Stimulated activated naive B cell treated with anti-CD40 and anti-IgM and Interleukin-4, amounts not matched to agents 10 μg/mL and 1 μg/mL and 100 μg/mL, for 72 hours (primary cell): ENCODE results near the gene SAAL1.
A peak's percentile ranks its signal among the peaks of the same experiment; 100 is the strongest.

ENCODE experiments used
- ATAC-seq, 2 donors: fragments of 150-1000 bp; cut with Tn5 transposase; replicated peaks; 2 replicates each; pipeline ENCODE4 v1.10.0; 2021; ENCODE audit warnings: moderate library complexity in 1 of 2
- DNase-seq: peaks from one replicate; pipeline ENCODE4 v3.0.0; 2021
- H3K27ac Mint-ChIP-seq: one replicate; pipeline ENCODE4 v1.8.0; 2022; ENCODE audit warnings: mild to moderate bottlenecking, mixed read lengths
- H3K27me3 Mint-ChIP-seq, 2 donors: one replicate each; pipeline ENCODE4 v1.8.0; 2022; ENCODE audit warnings: mixed read lengths in 2 of 2
- H3K36me3 Mint-ChIP-seq, 2 donors: one replicate each; pipeline ENCODE4 v1.8.0; 2022; ENCODE audit warnings: mixed read lengths in 2 of 2, mild to moderate bottlenecking in 1 of 2
- H3K4me1 Mint-ChIP-seq, 2 donors: one replicate each; pipeline ENCODE4 v1.8.0; 2022; ENCODE audit warnings: mixed read lengths in 2 of 2, mild to moderate bottlenecking in 1 of 2
- H3K4me3 Mint-ChIP-seq, 2 donors: one replicate each; pipeline ENCODE4 v1.8.0; 2022; ENCODE audit warnings: mild to moderate bottlenecking in 2 of 2, mixed read lengths in 2 of 2, moderate library complexity in 1 of 2
- H3K9me3 Mint-ChIP-seq, 2 donors: one replicate each; pipeline ENCODE4 v1.8.0; 2022; ENCODE audit warnings: mixed read lengths in 2 of 2, mild to moderate bottlenecking in 1 of 2

SAAL1 gene

DNA sequence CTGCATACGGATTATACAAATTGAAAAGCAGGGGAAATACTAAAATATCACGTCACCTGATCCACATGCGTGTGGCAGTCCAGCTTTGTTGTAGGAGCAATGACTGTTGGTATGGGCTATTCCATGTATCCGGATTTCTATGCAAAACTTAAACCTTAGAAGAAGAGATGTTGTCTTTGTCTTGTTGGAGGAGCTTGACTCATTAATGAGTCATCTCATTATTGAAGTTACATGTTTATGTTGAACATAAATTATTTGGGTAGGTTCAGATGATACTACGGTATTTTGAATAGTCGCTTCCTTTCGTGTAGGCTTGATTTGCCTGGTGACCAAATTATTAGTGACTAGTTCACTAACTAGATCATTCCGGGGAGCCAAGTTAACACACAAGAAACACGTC, 806 bp upstream of the SAAL1 start:
- peaks cover 18 to 22% of the 10 kb centered on the region in 2 donors for H3K36me3 Mint-ChIP-seq
- DNase-seq (no peak), ATAC-seq (no peak)
- H3K27ac Mint-ChIP-seq: no peak overlapping the region
- H3K4me1 Mint-ChIP-seq: peaks cover 11 to 26% of the 10 kb centered on the region in 2 donors
- no peak overlapping the region for H3K4me3 Mint-ChIP-seq
- H3K27me3 Mint-ChIP-seq: peaks cover 18 to 26% of the 10 kb centered on the region in 2 donors
- peaks cover 1 to 3% of the 10 kb centered on the region in 2 donors for H3K9me3 Mint-ChIP-seq

DNA sequence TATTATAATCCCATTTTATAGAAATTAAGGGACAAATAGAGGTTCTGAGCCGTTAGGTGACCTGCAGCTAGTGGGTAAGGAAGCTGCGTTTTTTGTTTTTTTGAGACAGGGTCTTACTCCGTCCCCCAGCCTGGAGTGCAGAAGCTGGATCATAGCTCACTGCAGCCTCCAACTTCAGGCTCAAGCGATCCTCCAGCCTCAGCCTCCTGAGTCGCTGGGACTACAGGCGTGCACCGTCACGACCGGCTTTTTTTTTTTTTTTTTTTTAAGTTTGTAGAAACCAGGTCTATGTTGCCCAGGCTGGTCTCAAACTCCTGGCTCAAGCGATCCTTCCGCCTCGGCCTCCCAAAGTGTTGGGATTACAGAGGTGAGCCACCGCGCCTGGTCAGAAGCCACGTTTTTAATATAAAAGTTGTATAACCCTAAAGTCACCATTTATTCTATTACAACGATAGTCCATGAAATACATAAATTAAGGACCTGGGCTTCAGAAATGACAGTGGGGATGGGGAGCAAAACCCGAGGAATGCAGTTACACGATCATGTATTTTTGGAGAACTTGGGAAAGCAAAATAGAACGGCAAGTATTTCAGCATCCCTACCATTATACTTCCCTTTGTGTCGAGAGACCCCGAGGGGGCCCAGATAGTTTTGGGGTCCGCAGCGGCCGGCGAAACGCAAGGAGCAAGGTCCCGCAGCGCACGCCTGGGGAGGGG, 638 bp downstream of the SAAL1 start:
- ATAC-seq (no peak), DNase-seq (no peak)
- peaks cover 24 to 37% of the 10 kb centered on the region in 2 donors for H3K36me3 Mint-ChIP-seq
- H3K27ac Mint-ChIP-seq: peak overlapping the region; percentile 96
- H3K9me3 Mint-ChIP-seq: peaks cover 3 to 9% of the 10 kb centered on the region in 2 donors
- H3K4me3 Mint-ChIP-seq: peak overlapping the region; percentile 95 to 96
- peaks cover 8 to 13% of the 10 kb centered on the region in 2 donors for H3K27me3 Mint-ChIP-seq
- H3K4me1 Mint-ChIP-seq: peaks cover 15 to 38% of the 10 kb centered on the region in 2 donors

DNA sequence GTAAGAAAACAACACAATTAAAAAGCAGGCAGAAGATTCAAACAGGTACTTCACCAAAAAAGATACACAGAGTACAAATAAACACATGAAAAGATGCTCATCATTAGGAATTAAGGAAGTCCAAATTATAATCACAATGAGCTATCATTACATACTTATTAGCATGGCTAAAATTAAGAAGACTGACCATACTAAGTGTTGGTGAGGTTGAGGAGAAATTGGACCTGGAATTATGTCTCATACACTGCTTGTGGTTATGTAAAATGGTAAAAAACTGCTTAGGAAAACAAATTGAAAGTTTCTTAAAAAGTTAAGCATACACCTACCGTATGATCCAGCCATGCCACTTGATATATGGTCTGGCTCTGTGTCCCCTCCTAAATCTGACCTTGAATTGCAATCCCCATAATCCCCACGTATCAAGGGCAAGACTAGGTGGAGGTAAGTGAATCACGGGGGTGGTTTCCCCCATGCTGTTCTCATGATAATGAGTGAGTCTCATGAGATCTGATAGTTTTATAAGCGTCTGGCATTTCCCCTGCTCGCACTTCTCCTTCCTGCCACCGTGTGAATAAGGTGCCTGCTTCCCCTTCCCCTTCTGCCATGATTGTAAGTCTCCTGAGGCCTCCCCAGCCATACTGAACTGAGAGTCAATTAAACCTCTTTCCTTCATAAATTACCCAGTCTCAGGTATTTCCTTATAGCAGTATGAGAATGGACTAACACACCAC, 4.8 kb downstream of the SAAL1 start:
- Mint-ChIP-seq H3K4me3 (peak overlapping the region in 1 of 2 donors; percentile 31), H3K36me3 (peaks cover 41 to 54% of the 10 kb centered on the region in 2 donors), H3K4me1 (peaks cover 19 to 44% of the 10 kb centered on the region in 2 donors), H3K9me3 (peaks cover 3 to 9% of the 10 kb centered on the region in 2 donors), H3K27me3 (no peaks in the 10 kb centered on the region), H3K27ac (peak overlapping the region; percentile 84)
- DNase-seq (peak; percentile 28), ATAC-seq (peak; percentile 28 to 30)

DNA sequence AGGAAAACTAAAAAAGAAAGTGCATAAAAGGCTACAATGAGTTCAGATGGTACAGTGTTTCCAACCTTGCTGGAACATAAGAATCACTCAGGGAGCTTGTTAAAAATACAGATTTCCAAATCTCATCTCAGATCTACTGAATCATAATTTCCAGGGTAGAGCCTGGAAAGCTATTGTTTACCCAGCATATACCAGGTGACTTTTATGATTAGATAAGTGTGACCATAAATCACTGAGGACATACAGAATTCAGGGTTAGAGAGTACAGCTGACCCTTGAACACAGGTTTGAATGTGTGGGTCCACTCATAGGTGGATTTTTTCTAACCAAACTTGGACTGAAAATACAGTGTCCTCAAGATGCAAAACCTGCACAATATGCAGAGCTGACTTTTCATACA, 11.9 kb downstream of the SAAL1 start:
- no peak for DNase-seq
- Mint-ChIP-seq H3K27me3 (no peaks in the 10 kb centered on the region), H3K27ac (no peak overlapping the region), H3K4me1 (peaks cover under 1 to 4% of the 10 kb centered on the region in 2 donors), H3K36me3 (peaks cover 34 to 49% of the 10 kb centered on the region in 2 donors), H3K9me3 (no peaks in the 10 kb centered on the region), H3K4me3 (no peak overlapping the region)
- no peak for ATAC-seq

DNA sequence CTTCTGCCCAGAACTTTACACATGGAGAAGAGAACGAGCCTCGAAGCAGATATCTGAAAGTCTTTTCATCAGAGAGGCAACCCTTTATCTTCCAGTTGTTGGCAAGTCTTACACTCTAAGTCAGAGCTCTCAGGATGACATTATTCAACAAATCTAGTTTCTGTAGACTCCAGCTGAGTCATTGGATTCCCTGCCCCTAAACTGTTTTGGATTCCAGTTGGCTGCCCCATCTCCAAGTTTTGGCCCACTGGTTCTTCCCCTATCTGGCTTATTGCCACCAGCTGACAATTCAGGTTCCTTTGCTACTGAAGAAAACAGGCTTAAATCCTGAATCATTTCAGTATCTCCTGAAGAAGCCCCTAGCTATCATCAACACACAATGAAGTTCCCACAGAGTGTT, 14.2 kb downstream of the SAAL1 start:
- Mint-ChIP-seq H3K4me1 (peaks cover 0 to 2% of the 10 kb centered on the region in 2 donors), H3K9me3 (no peaks in the 10 kb centered on the region), H3K27ac (no peak overlapping the region), H3K36me3 (peaks cover 40 to 53% of the 10 kb centered on the region in 2 donors), H3K4me3 (no peak overlapping the region), H3K27me3 (no peaks in the 10 kb centered on the region)
- ATAC-seq (no peak), DNase-seq (no peak)

DNA sequence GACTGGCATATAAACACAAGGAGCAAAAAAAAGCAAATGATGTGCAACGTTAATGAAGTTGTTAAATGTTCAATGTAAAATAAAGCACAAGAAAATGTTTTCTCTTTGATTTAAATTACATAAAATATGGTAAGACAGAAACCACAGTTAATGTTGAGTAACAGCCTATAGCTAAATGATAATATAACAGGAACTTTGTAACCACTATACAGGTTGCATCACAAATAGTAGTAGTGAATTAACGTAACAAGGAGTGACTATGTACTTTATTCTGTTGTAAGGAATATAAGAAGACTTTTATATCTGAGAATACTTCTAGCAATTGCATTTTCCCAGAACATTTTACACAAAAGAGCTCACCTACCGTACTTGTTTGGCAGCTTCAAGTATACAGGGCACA, 16.9 kb downstream of the SAAL1 start:
- H3K36me3 Mint-ChIP-seq: peaks cover 36 to 48% of the 10 kb centered on the region in 2 donors
- H3K9me3 Mint-ChIP-seq: no peaks in the 10 kb centered on the region
- H3K4me1 Mint-ChIP-seq: no peaks in the 10 kb centered on the region
- DNase-seq (no peak), ATAC-seq (no peak)
- no peak overlapping the region for H3K4me3 Mint-ChIP-seq
- H3K27ac Mint-ChIP-seq: no peak overlapping the region
- H3K27me3 Mint-ChIP-seq: no peaks in the 10 kb centered on the region

DNA sequence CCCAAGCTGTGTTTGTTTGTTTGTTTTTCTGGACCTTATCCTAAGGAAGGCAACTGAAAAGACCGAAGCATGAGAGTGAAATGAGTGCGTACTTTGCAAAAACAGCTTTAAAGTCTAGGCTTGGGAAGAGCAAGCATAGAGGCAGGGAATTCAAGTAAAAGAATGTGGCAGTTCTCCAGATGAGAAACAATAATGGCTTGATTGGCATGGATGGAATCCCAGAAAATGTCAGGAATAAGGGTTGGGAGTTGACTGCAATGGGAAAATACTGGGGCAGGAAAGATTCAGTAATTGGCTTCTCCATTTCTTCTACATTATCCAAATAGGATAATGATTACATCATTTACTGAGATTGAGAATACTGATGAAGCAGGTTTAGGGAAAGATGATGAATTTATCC, 17.5 kb downstream of the SAAL1 start:
- DNase-seq (no peak), ATAC-seq (no peak)
- Mint-ChIP-seq H3K27me3 (no peaks in the 10 kb centered on the region), H3K27ac (no peak overlapping the region), H3K4me1 (no peaks in the 10 kb centered on the region), H3K36me3 (peaks cover 33 to 51% of the 10 kb centered on the region in 2 donors), H3K4me3 (no peak overlapping the region), H3K9me3 (no peaks in the 10 kb centered on the region)

DNA sequence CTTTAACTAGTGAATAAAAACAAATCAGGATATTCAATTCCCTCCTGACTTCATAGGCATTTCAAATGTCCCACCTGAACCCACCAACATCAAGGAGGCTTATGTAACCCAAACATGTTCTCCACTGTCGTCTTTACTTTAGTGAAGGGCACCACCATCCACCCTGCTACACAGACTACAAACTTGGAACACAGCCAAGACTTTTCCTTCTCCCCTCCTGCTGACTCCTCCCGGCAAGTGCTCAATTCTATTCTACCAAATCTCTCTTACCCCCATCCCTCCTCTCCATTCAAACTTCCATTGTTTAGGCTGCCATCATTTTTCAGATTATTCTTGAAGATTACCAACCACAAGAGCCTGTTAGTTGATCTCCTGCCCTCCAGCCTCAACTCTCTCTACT, 24.3 kb downstream of the SAAL1 start:
- H3K36me3 Mint-ChIP-seq: peaks cover 34 to 51% of the 10 kb centered on the region in 2 donors
- H3K27me3 Mint-ChIP-seq: no peaks in the 10 kb centered on the region
- ATAC-seq (no peak), DNase-seq (no peak)
- H3K27ac Mint-ChIP-seq: peak overlapping the region; percentile 0
- H3K4me3 Mint-ChIP-seq: no peak overlapping the region
- H3K4me1 Mint-ChIP-seq: no peaks in the 10 kb centered on the region
- H3K9me3 Mint-ChIP-seq: no peaks in the 10 kb centered on the region

DNA sequence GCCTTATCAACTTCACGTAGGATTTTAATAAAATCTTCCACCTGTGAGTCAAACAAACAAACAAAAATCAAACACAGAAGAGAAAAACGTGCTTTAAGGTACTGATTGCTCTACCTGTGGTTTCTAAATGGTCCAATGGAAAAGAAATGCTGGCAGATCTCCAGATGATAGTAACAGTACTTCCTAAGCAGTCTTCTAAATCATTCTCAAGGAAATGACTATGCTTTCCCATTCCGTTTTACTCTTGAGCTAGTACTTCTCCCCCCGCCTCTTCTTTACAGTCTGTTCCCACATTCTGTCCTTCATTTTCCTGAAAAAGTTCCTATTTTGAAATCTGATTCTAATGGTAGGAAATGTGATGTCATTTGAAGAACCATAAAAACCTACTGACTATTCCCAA, 25.4 kb downstream of the SAAL1 start:
- Mint-ChIP-seq H3K9me3 (no peaks in the 10 kb centered on the region), H3K27ac (no peak overlapping the region), H3K27me3 (no peaks in the 10 kb centered on the region), H3K36me3 (peaks cover 33 to 54% of the 10 kb centered on the region in 2 donors), H3K4me1 (no peaks in the 10 kb centered on the region), H3K4me3 (no peak overlapping the region)
- ATAC-seq (no peak), DNase-seq (no peak)

DNA sequence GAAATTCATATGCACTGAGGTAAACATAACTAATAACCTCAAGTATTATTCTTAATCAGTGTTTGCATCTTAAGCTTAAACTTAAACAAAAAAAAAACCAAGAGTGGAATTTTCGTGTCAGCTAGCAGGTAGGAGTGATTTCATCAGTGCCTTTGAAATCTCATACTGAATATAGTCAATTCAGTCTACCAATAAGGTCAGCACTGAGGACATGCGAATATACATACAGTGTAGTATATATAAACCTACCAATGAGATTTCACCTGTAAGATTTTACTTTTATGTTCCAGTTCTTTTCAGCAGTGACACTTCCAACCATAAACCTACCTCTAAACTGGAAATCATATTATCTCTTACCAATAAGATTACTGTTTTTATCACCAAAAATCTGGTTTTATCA, 27.0 kb downstream of the SAAL1 start:
- no peaks in the 10 kb centered on the region for H3K4me1 Mint-ChIP-seq
- ATAC-seq: no peak
- peaks cover 29 to 52% of the 10 kb centered on the region in 2 donors for H3K36me3 Mint-ChIP-seq
- H3K27ac Mint-ChIP-seq: no peak overlapping the region
- DNase-seq: no peak
- no peaks in the 10 kb centered on the region for H3K27me3 Mint-ChIP-seq
- no peak overlapping the region for H3K4me3 Mint-ChIP-seq
- no peaks in the 10 kb centered on the region for H3K9me3 Mint-ChIP-seq

DNA sequence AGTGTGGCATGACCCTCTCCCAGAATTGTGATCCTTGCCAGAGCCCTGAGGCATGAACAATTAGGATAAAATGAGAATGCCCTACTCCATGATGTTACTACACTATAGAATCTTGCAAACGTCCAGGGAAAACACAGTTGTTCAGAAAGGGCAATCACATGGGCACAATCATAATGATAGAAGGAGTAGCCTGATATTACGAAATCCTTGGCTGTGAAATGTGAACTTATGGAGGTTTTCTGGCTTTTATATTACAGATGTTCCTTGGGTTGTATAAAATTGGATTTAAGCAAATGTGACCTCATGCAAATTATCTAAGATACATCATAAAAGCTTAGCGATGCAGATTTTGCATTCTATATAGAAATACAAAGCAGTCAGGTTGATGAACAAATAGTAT, 30.4 kb downstream of the SAAL1 start:
- H3K27me3 Mint-ChIP-seq: no peaks in the 10 kb centered on the region

DNA sequence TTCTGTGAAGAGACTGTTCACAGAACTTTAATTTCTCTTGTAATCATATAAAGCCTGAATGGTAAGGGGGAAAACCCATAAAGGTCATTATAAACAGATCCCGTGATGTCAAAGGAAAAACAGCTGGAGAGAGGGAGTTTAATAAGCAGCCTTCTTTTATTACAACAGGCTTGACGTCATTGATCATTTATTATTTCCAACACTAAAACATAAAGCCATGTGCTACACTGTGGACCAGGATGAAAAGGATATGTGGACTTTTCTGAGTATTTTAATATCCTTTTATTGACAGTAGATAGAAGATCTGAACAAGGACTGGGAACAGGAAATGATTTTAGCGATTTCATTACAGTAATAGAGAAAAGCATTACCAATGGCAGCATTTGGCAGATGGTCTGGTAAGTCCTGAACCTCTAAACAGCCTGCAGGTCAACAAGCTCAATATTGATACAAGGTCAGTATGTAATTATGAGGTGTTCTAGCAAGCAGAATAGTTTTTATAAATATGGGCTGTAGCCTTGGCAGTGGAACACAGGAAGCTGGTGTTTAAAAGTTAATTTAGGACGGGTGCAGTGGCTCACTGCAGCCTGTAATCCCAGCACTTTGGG, 34.7 kb downstream of the SAAL1 start:
- H3K36me3 Mint-ChIP-seq: peaks cover 5 to 33% of the 10 kb centered on the region in 2 donors
- no peaks in the 10 kb centered on the region for H3K9me3 Mint-ChIP-seq
- DNase-seq (no peak), ATAC-seq (no peak)
- H3K4me1 Mint-ChIP-seq: no peaks in the 10 kb centered on the region
- H3K27me3 Mint-ChIP-seq: no peaks in the 10 kb centered on the region
- no peak overlapping the region for H3K4me3 Mint-ChIP-seq
- no peak overlapping the region for H3K27ac Mint-ChIP-seq

More for the DNA sequence above, 30.4 kb downstream of the SAAL1 start:
- H3K27ac Mint-ChIP-seq: no peak overlapping the region
- H3K9me3 Mint-ChIP-seq: no peaks in the 10 kb centered on the region
- H3K36me3 Mint-ChIP-seq: peaks cover 14 to 39% of the 10 kb centered on the region in 2 donors
- ATAC-seq (no peak), DNase-seq (no peak)
- no peaks in the 10 kb centered on the region for H3K4me1 Mint-ChIP-seq
- no peak overlapping the region for H3K4me3 Mint-ChIP-seq

DNA sequence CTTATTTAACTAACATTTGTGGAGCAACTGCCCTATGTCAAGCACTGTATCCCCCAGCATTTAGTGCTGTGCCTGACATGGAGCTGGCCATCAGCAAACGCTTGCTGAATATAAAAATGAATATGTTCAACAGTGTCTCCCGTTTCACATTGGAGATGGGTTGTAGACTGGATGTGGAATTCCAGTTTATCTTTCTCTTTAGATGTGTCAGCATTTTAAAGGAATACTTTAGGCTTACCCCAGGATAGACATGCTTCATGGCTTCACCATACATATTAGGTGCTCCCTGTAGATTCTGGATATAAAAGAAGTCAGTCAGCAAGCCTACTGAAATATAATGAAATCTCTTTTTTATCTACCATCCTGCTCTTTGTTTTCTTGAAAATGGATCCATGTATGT, 38.5 kb downstream of the SAAL1 start:
- Mint-ChIP-seq H3K36me3 (peaks cover 2 to 30% of the 10 kb centered on the region in 2 donors), H3K9me3 (no peaks in the 10 kb centered on the region), H3K4me3 (no peak overlapping the region), H3K4me1 (peaks cover 0 to 1% of the 10 kb centered on the region in 2 donors), H3K27me3 (no peaks in the 10 kb centered on the region), H3K27ac (no peak overlapping the region)
- no peak for ATAC-seq
- DNase-seq: no peak

DNA sequence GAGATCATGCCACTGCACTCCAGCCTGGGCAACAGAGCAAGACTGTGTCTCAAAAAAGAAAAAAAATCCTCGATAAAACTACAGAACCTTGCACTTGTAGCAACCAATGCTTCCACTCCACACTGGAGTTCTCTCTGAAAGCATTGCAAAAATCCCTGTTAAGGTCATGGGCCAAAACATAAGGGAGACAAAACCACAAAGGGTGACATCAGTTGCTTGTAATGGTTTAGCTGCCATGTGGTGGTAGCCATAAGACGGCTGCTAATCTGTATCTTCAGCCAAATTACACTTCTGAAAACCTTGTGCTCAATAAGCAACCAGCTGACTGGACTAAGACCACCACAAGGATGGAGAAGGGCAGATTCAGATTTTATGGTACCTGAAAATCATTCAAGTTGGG, 39.3 kb downstream of the SAAL1 start:
- Mint-ChIP-seq H3K27me3 (no peaks in the 10 kb centered on the region), H3K9me3 (no peaks in the 10 kb centered on the region), H3K36me3 (peaks cover 2 to 30% of the 10 kb centered on the region in 2 donors), H3K4me1 (peaks cover 0 to 1% of the 10 kb centered on the region in 2 donors), H3K4me3 (no peak overlapping the region), H3K27ac (no peak overlapping the region)
- no peak for ATAC-seq
- DNase-seq: no peak
